ENCODE data around the gene SLC19A1.

The SLC19A1 gene

GRCh38 chr21:45542242-45542666 lies at the start of gene SLC19A1:
Gene SLC19A1, minus strand, starts transcription at chr21:45542440. Its CDS starts 4,481 bp downstream, at chr21:45537959.
- in situ Hi-C loops (cut with HindIII; ENCODE audit: low pct_unique_long_range_greater_than_20kb, low sequenced_read_pairs): no loop called here
- TF ChIP-seq JUND (IDR thresholded peaks at IDR 0.05; ENCODE audit: low read depth): no peak
- DNase-seq (ENCODE audit: low read depth in 1 of 2, low spot score in 1 of 2): peak; percentile 80 to 97

- TF ChIP-seq JUND (IDR thresholded peaks at IDR 0.05; ENCODE audit: low read depth): no peak
- DNase-seq (ENCODE audit: low read depth in 1 of 2, low spot score in 1 of 2): no peak
- in situ Hi-C loops (cut with HindIII; ENCODE audit: low pct_unique_long_range_greater_than_20kb, low sequenced_read_pairs): no loop called here
Observed at GRCh38 chr21:45591619-45592207, 49.5 kb upstream of the SLC19A1 start.

GRCh38 chr21:45590726-45591618 lies 48.7 kb upstream of the SLC19A1 start:
- in situ Hi-C loops (cut with HindIII; ENCODE audit: low pct_unique_long_range_greater_than_20kb, low sequenced_read_pairs): no loop called here
- no peak for DNase-seq (ENCODE audit: low read depth in 1 of 2, low spot score in 1 of 2)
- no peak for TF ChIP-seq JUND (IDR thresholded peaks at IDR 0.05; ENCODE audit: low read depth)

GRCh38 chr21:45590246-45590725 lies 48.0 kb upstream of the SLC19A1 start:
- TF ChIP-seq JUND (IDR thresholded peaks at IDR 0.05; ENCODE audit: low read depth): no peak
- peak in 1 of 2 experiments; percentile 39 for DNase-seq (ENCODE audit: low read depth in 1 of 2, low spot score in 1 of 2)
- in situ Hi-C loops (cut with HindIII; ENCODE audit: low pct_unique_long_range_greater_than_20kb, low sequenced_read_pairs): no loop called here

GRCh38 chr21:45589686-45590245 lies 47.5 kb upstream of the SLC19A1 start:
- no peak for TF ChIP-seq JUND (IDR thresholded peaks at IDR 0.05; ENCODE audit: low read depth)
- DNase-seq (ENCODE audit: low read depth in 1 of 2, low spot score in 1 of 2): no peak
- in situ Hi-C loops (cut with HindIII; ENCODE audit: low pct_unique_long_range_greater_than_20kb, low sequenced_read_pairs): no loop called here

- in situ Hi-C loops (cut with HindIII; ENCODE audit: low pct_unique_long_range_greater_than_20kb, low sequenced_read_pairs): no loop called here
- DNase-seq (ENCODE audit: low read depth in 1 of 2, low spot score in 1 of 2): no peak
- TF ChIP-seq JUND (IDR thresholded peaks at IDR 0.05; ENCODE audit: low read depth): no peak
Observed at GRCh38 chr21:45588871-45589491, 46.7 kb upstream of the SLC19A1 start.

- in situ Hi-C loops (cut with HindIII; ENCODE audit: low pct_unique_long_range_greater_than_20kb, low sequenced_read_pairs): no loop called here
- no peak for TF ChIP-seq JUND (IDR thresholded peaks at IDR 0.05; ENCODE audit: low read depth)
- no peak for DNase-seq (ENCODE audit: low read depth in 1 of 2, low spot score in 1 of 2)
Observed at GRCh38 chr21:45588086-45588825, 46.0 kb upstream of the SLC19A1 start.

GRCh38 chr21:45586289-45586858 lies 44.1 kb upstream of the SLC19A1 start:
- TF ChIP-seq JUND (IDR thresholded peaks at IDR 0.05; ENCODE audit: low read depth): no peak
- in situ Hi-C loops (cut with HindIII; ENCODE audit: low pct_unique_long_range_greater_than_20kb, low sequenced_read_pairs): no loop called here
- DNase-seq (ENCODE audit: low read depth in 1 of 2, low spot score in 1 of 2): no peak

- TF ChIP-seq JUND (IDR thresholded peaks at IDR 0.05; ENCODE audit: low read depth): no peak
- no peak for DNase-seq (ENCODE audit: low read depth in 1 of 2, low spot score in 1 of 2)
- in situ Hi-C loops (cut with HindIII; ENCODE audit: low pct_unique_long_range_greater_than_20kb, low sequenced_read_pairs): no loop called here
Observed at GRCh38 chr21:45584786-45585185, 42.5 kb upstream of the SLC19A1 start.

- in situ Hi-C loops (cut with HindIII; ENCODE audit: low pct_unique_long_range_greater_than_20kb, low sequenced_read_pairs): no loop called here
- TF ChIP-seq JUND (IDR thresholded peaks at IDR 0.05; ENCODE audit: low read depth): no peak
- DNase-seq (ENCODE audit: low read depth in 1 of 2, low spot score in 1 of 2): no peak
Observed at GRCh38 chr21:45583831-45584509, 41.7 kb upstream of the SLC19A1 start.

GRCh38 chr21:45582128-45582527 lies 39.9 kb upstream of the SLC19A1 start:
- no peak for DNase-seq (ENCODE audit: low read depth in 1 of 2, low spot score in 1 of 2)
- in situ Hi-C loops (cut with HindIII; ENCODE audit: low pct_unique_long_range_greater_than_20kb, low sequenced_read_pairs): no loop called here
- TF ChIP-seq JUND (IDR thresholded peaks at IDR 0.05; ENCODE audit: low read depth): no peak

Data from T47D (cell line).